ENCODE results near the gene ADGRD2. TPM values are rescaled to one million over a fixed set of nuclear protein-coding genes. Genes with fewer than 3 reads are reported as not detected.

The ADGRD2 gene
- total RNA-seq, 1 experiment from 2014 or later, result not detected

DNA sequence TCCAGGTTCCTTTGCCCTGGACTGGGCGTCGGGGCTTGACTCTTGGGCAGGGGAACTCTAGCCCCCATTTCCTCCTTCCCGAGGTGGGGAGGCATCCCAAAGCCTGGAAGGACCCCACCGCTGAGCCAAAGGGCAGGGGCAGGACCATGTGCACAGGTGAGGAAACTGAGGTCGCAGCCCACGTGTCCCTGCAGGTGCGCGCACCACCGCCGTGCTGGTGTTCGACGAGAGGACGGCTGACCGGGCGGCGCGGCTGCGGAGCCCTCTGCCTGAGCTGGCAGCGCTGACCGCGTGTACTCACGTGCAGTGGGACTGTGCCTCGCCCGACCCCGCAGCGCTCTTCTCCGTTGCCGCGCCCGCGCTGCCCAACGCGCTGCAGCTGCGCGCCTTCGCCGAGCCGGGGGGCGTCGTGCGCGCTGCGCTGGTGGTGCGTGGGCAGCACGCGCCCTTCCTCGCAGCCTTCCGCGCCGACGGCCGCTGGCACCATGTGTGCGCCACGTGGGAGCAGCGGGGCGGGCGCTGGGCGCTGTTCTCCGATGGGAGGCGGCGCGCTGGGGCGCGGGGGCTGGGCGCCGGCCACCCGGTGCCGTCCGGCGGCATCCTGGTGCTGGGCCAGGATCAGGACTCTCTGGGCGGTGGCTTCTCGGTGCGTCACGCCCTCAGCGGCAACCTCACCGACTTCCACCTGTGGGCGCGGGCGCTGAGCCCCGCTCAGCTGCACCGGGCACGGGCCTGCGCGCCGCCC, 2.8 kb downstream of the ADGRD2 start:
- no peak for DNase-seq (ENCODE audit: low read depth)
- in situ Hi-C loops (cut with HindIII; ENCODE audit: low pct_unique_long_range_greater_than_20kb, low sequenced_read_pairs), result no loop called here

DNA sequence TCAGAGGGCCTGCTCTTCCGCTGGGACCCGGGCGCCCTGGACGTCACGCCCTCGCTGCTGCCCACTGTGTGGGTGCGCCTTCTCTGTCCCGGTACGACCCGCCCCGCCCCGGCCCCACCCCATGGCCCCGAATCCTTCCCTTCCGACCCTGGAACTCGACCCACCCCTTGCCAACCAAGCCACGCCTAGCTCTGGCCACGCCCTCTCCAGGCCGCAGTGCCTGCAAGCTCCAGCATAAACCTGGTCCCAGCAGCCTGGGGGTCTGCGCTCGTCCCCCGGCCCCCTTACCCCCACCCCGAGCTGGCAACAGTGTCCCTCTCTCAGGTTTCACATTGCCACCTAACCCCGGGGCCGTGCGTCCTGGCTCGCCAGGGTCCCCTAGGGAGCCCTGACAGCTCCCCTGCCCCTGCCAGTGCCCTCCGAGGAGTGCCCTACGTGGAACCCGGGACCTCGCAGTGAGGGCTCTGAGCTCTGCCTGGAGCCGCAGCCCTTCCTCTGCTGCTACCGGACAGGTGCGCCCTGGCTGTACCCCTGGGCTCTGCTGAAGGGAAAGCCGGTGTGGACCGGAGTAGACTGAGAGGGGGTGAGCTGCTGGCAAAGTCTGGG, 3.4 kb downstream of the ADGRD2 start:
- DNase-seq (ENCODE audit: low read depth), result no peak
- in situ Hi-C loops (cut with HindIII; ENCODE audit: low pct_unique_long_range_greater_than_20kb, low sequenced_read_pairs), result no loop called here

- in situ Hi-C loops (cut with HindIII; ENCODE audit: low pct_unique_long_range_greater_than_20kb, low sequenced_read_pairs), result no loop called here
- no peak for DNase-seq (ENCODE audit: low read depth)
Observed at GRCh38 chr9:124454296-124454695, 4.0 kb downstream of the ADGRD2 start.

- DNase-seq (ENCODE audit: low read depth), result no peak
- in situ Hi-C loops (cut with HindIII; ENCODE audit: low pct_unique_long_range_greater_than_20kb, low sequenced_read_pairs), result no loop called here
Observed at GRCh38 chr9:124454791-124455443, 4.7 kb downstream of the ADGRD2 start.

DNA sequence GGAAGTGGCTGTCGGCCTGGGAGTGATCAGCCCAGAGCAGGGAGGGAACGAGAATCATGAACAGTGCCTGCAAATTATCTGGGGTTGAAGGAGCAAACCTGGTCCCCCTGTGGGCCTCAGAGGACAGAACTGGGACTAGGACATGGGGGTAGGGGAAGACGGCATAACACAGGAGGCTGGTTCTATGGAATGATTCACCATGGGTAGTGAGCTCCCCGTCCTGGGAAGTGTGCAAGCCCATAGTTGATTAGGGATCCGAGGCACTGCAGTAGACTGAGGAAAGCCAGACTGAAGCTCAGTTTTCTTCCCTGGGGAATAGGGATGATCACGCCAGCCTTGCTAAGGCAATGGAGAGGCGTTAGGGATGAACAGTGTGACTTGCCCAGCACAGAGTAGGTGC, 5.6 kb downstream of the ADGRD2 start:
- in situ Hi-C loops (cut with HindIII; ENCODE audit: low pct_unique_long_range_greater_than_20kb, low sequenced_read_pairs), result no loop called here
- no peak for DNase-seq (ENCODE audit: low read depth)

DNA sequence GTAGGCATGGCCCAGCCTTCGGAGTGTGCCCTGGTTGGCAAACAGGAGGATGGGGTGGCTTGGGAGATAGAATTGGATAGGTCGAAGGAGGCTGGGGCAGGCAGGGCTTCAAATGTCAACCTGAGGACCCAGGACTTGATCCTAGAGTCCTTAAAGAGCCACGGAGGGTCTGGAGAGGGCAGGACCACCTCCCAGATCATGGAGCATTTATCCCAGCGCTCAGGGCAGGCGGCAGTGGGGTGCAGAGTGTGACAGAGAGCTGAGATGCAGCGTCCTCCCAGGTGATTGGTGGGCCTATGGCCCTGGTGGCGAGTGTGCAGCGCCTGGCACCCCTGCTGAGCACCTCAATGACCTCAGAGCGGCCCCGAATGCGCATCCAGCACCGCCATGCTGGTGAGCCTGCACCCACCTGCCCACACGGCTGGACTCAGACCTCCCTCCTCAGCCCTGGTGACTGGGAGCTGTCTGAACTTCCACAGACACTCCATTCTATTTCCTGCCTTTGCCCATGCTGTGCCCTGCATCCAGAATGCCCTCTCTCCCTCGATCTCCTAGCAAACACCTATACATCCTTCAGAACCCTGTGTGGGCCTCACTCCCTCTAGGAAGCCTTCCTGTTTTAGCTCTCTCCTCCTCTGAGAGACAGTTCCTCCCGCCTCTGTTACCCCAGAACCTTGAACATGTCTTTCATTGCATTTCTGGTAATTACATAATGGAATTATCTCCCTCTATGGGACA, 6.3 kb downstream of the ADGRD2 start:
- in situ Hi-C loops (cut with HindIII; ENCODE audit: low pct_unique_long_range_greater_than_20kb, low sequenced_read_pairs), result no loop called here

GRCh38 chr9:124457079-124457886, 7.0 kb downstream of the ADGRD2 start:
- in situ Hi-C loops (cut with HindIII; ENCODE audit: low pct_unique_long_range_greater_than_20kb, low sequenced_read_pairs), result no loop called here
- no peak for DNase-seq (ENCODE audit: low read depth)

More for the DNA sequence above, 6.3 kb downstream of the ADGRD2 start:
- no peak for DNase-seq (ENCODE audit: low read depth)

DNA sequence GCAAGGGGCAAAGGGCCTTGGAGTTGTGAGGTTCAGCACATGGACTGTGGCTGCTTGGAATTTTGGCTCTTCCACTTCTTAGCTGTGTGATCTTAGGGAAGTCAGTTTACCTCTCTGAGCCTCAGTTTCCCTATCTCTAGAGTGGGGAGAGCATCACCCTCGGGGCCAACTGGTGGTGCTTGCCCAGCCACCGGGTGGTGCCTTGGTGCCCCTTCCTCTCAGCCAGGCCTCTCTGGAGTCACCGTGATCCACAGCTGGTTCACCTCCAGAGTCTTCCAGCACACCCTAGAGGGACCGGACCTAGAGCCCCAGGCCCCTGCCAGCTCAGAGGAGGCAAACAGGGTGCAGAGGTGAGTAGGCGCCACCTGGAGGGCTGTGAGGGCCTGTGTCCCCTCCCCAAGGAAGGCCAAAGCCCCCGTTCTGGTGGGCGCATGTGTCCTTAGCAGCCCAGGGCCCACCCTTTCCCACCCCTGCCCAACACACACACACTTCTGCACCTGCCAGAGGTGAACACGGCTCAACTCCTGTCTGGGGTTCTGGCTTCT, 7.7 kb downstream of the ADGRD2 start:
- in situ Hi-C loops (cut with HindIII; ENCODE audit: low pct_unique_long_range_greater_than_20kb, low sequenced_read_pairs), result no loop called here
- DNase-seq (ENCODE audit: low read depth), result no peak

GRCh38 chr9:124458441-124458840, 8.2 kb downstream of the ADGRD2 start:
- DNase-seq (ENCODE audit: low read depth), result no peak
- in situ Hi-C loops (cut with HindIII; ENCODE audit: low pct_unique_long_range_greater_than_20kb, low sequenced_read_pairs), result no loop called here

GRCh38 chr9:124462739-124463138, 12.5 kb downstream of the ADGRD2 start:
- no peak for DNase-seq (ENCODE audit: low read depth)
- in situ Hi-C loops (cut with HindIII; ENCODE audit: low pct_unique_long_range_greater_than_20kb, low sequenced_read_pairs), result no loop called here

- in situ Hi-C loops (cut with HindIII; ENCODE audit: low pct_unique_long_range_greater_than_20kb, low sequenced_read_pairs), result no loop called here
- DNase-seq (ENCODE audit: low read depth), result no peak
Observed at GRCh38 chr9:124465736-124466135, 15.5 kb downstream of the ADGRD2 start.

GRCh38 chr9:124467410-124468060, 17.3 kb downstream of the ADGRD2 start:
- DNase-seq (ENCODE audit: low read depth), result no peak
- in situ Hi-C loops (cut with HindIII; ENCODE audit: low pct_unique_long_range_greater_than_20kb, low sequenced_read_pairs), result no loop called here

- DNase-seq (ENCODE audit: low read depth), result no peak
- in situ Hi-C loops (cut with HindIII; ENCODE audit: low pct_unique_long_range_greater_than_20kb, low sequenced_read_pairs), result no loop called here
Observed at GRCh38 chr9:124468061-124468740, 17.9 kb downstream of the ADGRD2 start.

DNA sequence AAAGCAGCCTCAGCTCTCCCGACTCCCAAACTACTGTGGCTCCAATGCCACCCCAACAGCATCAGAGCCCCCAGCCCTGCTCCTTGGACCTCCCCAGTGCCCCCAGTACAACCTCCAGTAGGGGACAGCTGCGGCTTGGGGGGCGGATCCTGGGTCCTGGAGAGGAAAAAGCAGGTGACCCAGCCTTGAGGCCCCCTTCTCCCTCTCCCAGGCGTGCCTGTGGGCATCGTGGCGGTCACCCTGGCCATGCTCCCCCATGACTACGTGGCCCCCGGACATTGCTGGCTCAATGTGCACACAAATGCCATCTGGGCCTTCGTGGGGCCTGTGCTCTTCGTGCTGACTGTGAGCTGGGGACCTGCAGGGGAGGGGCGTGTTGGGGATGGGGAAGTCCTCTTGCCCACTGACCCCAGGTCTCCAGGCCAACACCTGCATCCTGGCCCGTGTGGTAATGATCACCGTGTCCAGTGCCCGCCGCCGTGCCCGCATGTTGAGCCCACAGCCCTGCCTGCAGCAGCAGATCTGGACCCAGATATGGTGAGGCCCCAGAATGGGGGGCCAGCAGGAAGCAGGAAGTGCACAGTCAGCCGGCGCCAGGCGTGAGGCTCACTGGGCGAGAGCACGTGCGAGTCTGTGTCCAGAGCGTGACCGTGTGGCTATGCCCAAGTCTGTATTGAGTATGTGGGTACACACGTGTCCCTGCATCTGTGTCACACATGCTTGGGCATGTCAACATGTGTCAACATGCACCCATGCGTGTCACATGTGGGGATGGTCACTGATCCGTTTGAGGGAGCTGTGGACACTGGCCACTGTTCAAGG, 19.0 kb downstream of the ADGRD2 start:
- in situ Hi-C loops (cut with HindIII; ENCODE audit: low pct_unique_long_range_greater_than_20kb, low sequenced_read_pairs), result no loop called here
- no peak for DNase-seq (ENCODE audit: low read depth)

- in situ Hi-C loops (cut with HindIII; ENCODE audit: low pct_unique_long_range_greater_than_20kb, low sequenced_read_pairs), result no loop called here
- no peak for DNase-seq (ENCODE audit: low read depth)
Observed at GRCh38 chr9:124470306-124470705, 20.1 kb downstream of the ADGRD2 start.

DNA sequence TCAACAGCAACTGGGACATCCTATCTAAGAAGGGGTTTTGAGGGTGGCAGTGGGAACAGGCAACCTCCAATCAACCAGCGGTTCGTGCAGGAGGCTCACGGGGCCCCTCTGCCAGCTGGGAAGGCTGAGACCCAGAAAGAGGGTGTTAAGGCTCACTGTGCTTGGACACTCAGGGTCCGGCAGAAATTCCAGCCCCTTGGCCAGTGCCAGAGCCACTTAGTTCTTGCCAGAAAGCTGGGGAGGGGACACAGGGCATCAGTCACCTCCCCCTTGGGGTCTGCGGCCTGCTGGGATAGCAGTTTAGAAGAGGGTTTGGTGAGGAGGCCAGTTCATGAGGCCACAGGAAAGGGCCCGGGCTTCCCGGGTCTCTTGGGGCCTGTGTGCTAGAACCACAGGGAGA, 20.5 kb downstream of the ADGRD2 start:
- DNase-seq (ENCODE audit: low read depth), result no peak
- in situ Hi-C loops (cut with HindIII; ENCODE audit: low pct_unique_long_range_greater_than_20kb, low sequenced_read_pairs), result no loop called here
